GM21717 (cell line): Measurements from ENCODE around the gene FAT1.

ENCODE experiments used
- ATAC-seq: cut with Tn5 transposase; IDR thresholded peaks from one replicate; pipeline ENCODE4 v1.9.1; 2021; ENCODE audit warnings: mild to moderate bottlenecking, moderate library complexity; ENCODE audit not compliant: unreplicated experiment

Gene FAT1

GRCh38 chr4:186622788-186623464, 100.7 kb downstream of the FAT1 start:
- no peak for ATAC-seq

GRCh38 chr4:186621959-186622553, 101.6 kb downstream of the FAT1 start:
- no peak for ATAC-seq

- no peak for ATAC-seq
Observed at GRCh38 chr4:186619088-186619487, 104.6 kb downstream of the FAT1 start.

GRCh38 chr4:186617921-186618320, 105.7 kb downstream of the FAT1 start:
- no peak for ATAC-seq

GRCh38 chr4:186607490-186607889, 116.2 kb downstream of the FAT1 start:
- no peak for ATAC-seq

GRCh38 chr4:186606591-186606992, 117.1 kb downstream of the FAT1 start:
- ATAC-seq, result no peak

- ATAC-seq, result no peak
Observed at GRCh38 chr4:186605261-186605865, 118.3 kb downstream of the FAT1 start.

- no peak for ATAC-seq
Observed at GRCh38 chr4:186604124-186604807, 119.4 kb downstream of the FAT1 start.

- no peak for ATAC-seq
Observed at GRCh38 chr4:186602978-186603377, 120.7 kb downstream of the FAT1 start.

- no peak for ATAC-seq
Observed at GRCh38 chr4:186599483-186599882, 124.2 kb downstream of the FAT1 start.

GRCh38 chr4:186598686-186599085, 125.0 kb downstream of the FAT1 start:
- ATAC-seq, result no peak

- ATAC-seq, result no peak
Observed at GRCh38 chr4:186596850-186597390, 126.7 kb downstream of the FAT1 start.

GRCh38 chr4:186596346-186596745, 127.3 kb downstream of the FAT1 start:
- no peak for ATAC-seq

- ATAC-seq, result no peak
Observed at GRCh38 chr4:186593587-186593973, 130.1 kb downstream of the FAT1 start.

GRCh38 chr4:186592966-186593586, 130.6 kb downstream of the FAT1 start:
- ATAC-seq, result no peak

GRCh38 chr4:186592445-186592844, 131.2 kb downstream of the FAT1 start:
- no peak for ATAC-seq

- ATAC-seq, result no peak
Observed at GRCh38 chr4:186591651-186592050, 132.0 kb downstream of the FAT1 start.

GRCh38 chr4:186588503-186588902, 135.2 kb downstream of the FAT1 start:
- no peak for ATAC-seq

GRCh38 chr4:186587416-186588018, 136.1 kb downstream of the FAT1 start:
- ATAC-seq, result no peak

- no peak for ATAC-seq
Observed at GRCh38 chr4:186586205-186586604, 137.5 kb downstream of the FAT1 start.

GRCh38 chr4:186584912-186585311, 138.7 kb downstream of the FAT1 start:
- no peak for ATAC-seq
